EL (cell line): ENCODE measurements around the gene CABP4.

Source experiments
- DNase-seq: peaks from one replicate; pipeline ENCODE4 v3.0.0-alpha.2; 2016

Gene CABP4

DNA sequence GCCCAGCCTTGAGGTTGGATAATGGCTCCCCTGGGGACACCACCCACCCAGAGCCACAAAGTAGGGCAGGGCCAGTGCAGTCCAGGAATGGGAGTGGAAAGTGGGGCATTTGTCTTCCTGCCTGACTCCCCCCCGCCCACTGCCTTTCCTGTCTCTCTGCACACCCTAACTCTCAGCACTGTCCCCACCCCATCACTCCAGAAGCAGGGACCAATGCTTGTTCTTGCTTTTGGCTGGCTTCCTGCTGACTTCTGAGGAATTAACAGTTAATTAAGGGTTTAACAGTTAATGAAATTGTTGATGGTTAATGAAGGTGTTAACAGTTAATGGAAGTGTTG lies 45.3 kb downstream of the CABP4 start:
- no peak for DNase-seq

DNA sequence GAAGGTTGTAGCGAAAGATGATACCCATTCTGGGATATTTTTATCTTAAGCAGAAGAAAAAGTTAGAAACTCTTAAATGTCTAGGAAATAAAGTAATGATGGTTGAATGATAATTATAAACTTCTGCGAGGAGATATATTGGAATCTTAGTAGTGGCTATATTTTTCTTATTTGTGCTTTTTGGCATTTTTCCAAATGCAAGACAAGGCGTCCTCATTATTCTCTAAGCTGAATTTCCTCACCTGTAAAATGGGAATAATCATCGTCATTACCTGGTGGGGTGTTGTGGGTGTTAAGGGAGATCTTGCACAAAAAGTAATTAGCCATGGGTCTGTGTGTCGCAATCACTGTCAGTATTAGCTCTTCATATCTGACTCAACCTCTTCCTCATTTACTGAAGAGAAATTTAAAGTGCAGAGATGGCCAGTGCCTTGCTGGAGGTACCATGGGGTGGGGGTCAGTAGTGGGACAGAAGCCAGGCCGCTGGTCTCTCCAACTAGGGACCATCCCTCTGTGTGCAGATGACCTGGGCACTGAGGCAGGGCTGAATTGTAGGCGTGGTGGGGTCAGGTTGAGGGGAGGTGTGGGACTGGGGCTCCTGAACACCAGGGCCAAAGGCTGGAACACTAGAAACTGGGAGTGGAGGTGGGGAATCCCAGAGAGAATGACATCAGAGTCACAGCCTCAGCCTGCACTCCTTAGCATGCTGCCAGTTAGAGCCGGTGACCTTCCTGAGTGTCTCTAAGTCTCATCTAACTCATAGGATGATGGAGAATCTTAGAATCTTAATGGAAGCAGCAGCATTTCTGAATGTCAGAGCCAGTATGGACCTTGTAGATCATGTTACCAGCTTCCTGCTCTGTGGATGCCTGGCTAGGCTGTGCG lies 45.9 kb downstream of the CABP4 start:
- no peak for DNase-seq

DNA sequence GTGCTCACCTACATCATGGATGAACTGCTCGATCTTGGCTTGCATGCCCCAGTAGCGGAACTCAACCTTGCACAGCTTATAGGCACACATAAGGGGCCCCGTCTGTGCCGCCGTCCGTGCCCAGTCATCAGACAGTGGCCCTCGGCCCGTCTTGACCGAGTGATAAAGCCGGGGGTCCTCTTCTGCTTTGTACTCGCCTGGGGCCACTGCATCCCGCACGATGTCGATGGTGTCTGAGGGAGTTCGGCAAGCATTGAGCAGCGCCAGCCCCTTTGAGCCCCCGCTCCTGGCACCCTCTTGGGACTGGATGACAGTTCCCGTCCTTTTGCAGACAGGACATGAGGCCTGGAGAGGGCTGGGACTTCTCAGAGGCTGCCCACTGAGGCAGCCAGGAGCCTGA lies 46.7 kb downstream of the CABP4 start:
- no peak for DNase-seq

DNA sequence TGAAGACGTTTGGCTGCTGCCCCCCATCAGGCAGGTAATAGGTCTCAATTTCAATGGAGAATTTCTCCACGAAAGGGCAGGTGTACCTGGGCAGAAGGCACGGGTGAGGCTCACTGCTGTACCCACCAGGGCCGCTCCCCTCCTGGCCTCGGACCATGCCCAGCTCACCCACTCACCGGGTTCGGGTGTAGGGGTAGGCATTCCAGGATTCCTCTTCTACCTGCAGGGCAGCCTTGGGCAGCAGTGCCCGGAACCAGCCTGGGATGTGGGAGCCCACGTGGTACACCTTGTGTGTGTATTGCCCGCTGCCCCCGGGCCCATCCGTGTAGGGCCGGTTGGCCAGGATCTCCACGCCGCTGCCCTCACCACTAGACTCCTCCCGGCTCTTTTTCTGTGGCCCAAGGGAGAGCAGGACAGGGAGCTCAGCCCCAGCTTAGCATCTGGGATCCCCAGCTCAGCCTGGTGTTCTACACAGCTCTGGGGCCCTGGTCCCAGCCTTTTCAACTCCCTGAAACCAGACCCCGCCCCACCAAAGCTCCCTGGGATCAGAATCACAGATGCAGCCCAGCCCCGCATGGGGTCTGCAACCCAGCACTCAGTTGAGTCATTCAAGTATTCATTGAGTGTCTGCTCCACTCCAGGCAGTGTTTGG lies 47.3 kb downstream of the CABP4 start:
- no peak for DNase-seq

DNA sequence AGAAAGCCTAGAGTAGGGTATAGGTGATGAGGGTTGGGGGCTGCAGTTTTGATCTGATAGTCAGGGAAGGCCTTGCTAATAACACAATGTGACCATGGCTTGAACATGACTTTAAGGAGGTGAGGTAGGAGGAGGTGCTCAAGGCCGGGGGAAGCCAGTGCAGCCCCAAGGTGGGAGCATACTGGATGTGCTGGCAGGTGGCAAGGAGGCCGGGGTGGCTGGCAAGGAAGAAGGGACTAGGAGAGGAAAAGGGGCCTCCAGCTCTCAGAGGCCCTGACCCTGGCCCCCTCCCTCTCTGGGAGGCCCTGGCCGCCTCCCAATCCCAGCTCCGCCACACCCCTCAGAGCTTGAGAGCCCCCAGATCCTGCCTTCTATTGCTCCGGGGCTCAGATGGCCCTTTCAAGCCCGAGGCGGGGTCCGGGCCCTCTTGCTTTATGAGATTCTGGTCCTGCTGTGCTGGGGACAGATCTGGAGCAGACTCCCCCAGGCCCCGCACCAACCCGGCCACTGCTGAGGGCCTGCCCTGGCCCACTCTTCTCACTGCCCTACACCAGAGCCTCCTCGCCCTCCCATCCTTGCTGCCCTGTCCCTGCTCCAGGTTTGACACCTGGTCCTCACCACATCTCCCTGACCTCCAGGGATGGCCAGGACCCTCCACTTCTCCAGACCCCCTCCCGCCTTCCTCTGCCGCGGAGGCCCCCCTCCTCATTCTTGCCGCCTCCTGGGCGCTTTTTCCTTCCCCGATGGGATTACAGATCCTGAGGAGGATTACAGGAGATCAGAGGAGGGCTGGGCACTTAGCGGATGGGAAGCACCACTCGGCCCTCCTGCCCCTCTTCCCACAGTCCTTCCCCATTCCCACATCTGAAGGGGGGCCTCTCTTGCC lies 48.2 kb downstream of the CABP4 start:
- no peak for DNase-seq

DNA sequence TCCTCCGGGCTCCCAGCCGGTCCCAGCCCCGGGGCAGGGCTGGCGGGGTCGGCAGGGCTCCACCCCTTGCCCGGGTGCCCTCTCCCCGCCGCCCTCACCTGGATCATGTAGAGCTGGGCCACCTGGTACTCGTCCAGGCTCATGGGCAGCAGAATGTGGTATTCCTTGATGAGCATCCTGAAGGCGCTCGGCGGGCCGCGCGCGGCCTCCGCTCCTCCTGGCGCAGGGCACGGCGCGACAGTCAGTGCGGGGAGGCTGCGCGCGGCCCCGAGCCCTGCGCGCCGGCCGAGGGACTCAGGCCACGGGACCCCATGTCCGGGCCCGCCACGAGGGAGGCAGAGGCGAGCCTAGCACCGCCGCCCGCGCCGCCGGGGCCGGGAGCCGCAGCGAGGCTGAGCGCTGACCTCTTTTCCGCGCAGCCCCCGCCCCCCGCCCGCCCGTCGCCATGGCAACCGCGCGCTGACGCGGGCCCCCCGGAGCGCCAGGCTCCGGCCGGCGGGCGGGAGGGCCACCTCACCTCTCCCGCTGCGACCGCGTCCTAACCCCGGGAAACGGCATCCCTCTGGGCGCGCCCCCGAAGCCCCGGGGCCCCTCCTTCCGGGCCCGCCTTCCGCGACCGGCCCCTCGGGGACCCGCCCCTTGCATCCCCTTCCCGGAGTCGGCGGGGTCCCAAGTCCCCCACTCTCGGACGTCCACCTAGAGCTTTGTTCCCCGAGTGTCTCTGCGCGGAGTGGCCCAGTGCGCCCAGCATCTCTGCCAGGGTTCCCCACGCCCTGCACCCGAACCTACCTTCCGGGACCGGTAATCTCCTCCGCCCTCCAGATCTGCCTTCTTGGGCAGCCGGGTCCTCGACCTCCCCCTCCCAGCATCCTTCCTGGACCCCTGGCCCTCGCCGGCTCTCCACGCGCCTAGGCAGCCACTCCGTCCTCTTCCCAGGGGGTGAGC lies 49.1 kb downstream of the CABP4 start:
- peak; percentile 52 for DNase-seq

DNA sequence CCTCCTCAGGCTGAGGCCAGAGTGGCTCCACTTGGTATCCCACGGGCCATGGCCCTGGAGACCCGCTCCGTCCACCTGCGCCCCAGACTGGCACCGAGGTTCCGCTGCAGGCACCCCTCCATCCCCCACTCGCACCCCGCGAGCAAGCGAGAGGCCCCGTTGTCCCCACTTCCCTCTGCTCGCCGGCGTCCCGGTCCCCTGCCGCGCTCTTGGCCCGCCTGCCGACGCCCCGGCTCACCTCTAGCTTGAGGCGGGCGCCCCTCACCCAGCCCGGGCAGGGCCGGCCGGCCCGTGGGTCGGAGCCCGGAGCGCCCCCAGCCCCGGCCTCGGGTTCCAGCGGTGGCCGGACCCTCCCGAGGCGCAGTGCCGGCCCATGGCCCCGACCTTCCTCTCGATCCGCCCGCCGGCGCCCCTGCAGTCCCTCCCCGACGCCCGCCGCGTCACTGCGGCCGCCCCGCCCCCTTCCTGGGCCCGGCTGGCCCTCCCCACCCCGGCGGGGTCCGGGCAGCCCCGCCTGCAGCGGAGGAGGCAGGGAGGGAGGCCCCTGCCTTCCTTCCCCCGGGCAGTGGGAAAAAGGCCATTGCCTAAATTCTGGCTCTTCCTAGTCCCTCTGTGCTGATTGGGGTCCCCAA lies 49.9 kb downstream of the CABP4 start, which contains the start of gene PITPNM1:
TSS of gene PITPNM1 (minus strand) at position 414 of the 632 bp plus-strand sequence. CDS start 1,183 bp downstream, outside the sequence.
- peak; percentile 72 for DNase-seq

DNA sequence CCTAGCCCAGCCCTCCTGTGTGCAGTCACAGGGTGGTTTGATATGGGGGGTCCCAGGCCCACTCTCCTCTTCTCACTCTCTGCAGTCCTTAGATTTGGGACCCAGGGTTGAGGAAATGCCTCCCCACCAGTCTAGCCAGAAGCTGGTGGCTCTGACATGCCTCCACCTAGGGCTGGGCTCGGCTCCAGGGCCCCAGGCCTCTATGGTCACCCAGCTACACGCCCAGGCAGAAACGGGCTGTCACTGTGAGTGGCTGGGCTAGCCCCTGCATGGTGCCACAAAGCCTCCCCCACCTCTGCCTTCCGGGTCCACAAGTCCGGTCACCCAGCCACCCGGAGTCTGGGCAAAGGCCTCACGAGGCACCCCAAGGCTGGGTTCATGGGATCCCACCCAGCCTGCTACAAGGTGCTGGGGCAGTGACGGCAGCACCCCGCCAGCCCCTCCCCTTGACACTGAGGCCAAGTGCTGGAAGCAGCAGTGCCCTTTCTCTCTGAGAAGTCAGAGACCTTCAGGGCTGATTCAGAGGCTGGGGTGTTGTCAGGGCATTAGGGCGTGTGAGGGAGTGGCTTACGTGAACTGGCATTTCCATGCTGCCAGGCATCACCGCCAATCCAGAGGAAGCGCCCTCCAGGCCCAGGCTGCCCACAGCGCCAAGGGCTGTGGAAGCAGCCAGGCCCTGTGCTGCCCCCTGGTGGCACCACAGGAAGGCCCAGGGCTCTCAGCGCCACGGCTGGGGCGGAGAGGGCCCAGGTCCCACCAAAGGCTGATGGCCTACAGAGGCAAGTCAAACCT lies 50.6 kb downstream of the CABP4 start:
- DNase-seq = peak; percentile 95

DNA sequence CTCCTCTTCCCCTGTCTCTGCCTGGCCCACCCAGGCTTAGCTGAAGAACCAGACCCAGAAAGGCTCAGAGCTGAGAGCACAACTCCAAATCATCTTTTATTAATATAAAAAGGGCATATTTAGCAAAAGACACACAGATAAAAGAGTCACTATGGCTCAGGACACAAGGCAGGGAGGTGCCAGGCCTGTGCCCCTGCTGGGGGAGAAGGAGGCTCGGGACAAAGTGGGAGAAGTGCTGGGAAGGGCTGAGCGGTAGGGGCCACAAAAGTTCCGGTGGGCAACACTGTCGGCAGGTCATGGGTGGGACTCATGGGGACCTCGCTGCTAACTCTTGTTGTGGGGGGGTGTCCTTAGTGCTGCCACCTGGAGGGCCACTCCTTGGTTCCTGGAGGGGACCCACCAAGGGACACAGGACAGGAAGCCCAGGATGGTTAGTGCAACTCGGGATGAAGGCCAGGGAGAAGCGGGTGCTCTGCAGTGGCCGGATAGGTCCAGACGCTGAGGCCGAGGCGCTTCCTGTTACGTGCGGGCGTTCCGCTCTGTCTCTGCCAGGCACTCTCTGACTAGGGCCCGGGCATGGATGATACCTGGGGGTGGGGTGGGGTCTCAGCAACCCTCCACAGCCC lies 51.4 kb downstream of the CABP4 start:
- DNase-seq = no peak

DNA sequence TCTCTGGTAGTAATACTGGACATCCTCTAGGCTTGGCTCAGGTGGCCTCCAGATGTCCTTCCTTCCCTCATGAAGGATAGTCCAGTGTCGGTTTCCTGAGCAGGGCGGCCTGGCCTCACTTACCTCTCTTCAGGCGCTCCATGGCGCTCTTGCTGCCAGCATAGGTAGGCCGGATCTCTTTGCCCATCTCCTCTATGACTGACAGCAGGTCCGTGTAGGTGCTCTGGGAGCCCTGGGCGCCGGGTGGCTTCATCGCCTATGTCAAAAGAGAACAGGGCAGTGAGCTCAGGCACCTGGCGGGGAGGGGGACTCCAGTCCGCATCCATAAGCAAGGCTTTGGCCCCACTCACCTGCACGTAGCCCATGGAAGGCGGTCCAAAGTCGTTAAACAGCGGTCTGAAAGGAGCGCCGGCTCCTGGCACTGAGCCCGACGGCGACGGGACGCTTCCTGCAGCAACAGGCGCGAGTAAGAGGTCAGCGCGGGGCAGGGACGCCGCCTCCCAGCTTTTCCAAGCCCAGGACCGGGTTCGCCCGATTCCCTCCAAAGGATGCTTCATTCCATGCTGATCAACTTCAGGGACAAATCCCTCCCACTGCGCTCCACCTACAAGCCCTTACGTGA lies 52.2 kb downstream of the CABP4 start:
- no peak for DNase-seq

DNA sequence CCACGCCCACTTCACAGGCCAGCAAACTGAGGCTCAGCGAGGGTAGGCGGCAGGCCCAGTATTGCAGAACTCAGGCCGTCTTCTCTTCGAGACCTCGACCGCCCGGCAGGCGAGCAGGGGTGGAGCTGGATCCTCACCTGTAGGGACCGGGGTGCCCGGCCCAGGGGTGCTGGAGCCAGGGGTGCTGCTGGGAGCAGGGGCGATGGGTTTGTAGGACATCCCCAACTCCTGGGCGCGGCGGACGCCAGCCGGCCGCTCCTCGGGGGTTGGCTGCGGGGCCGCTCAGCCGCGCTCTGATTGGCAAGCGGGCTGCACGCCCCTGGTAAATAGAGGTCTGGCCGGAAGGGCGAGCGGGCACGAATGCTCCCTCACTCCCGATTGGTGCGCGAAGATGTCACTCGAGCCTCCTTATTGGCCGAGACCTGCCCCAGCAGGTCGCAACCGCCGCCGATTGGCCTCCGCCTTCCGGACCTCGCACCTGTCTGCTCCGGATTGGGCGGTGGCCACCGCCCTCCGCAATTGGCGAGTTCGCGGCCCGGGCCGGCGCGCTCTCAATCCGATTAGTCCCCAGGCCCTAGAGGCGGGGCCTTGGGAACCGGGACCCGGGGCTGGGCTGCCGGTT lies 52.8 kb downstream of the CABP4 start, which contains the start of gene CDK2AP2:
TSS of gene CDK2AP2 (minus strand) at position 299 of the 622 bp plus-strand sequence. CDS start at position 219, 80 bp downstream.
- DNase-seq = peak; percentile 100

DNA sequence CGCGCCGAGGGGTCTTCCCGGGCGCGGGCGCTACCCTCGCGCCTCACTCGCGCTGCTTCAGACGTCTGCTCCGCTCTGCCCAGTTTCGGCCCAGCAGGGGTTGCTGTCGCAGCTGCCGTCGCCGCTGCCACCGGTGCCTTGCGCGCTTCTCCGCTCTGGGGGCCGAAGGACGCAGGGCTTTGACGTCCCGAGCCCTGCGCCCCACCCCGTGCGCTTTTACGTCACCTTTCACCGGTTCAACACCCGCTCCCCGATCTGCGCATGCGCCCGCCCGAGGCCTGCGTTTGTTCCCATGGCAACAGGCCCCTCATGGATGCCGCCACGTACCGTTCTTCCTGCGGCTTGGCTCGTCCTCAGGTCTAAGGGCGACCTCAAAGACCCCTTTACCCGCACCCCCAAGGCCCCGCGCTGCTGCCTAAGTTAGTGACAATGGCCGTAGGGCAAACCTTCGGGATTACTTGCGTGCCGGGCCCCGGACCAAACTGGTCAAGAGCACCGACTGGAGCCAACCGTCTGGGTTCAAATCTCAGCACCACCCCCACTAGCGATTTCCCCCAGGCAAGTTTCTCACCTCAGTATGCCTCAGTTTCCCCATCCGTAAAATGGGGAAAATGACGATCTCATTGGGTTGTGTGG lies 53.5 kb downstream of the CABP4 start:
- peak; percentile 96 for DNase-seq

DNA sequence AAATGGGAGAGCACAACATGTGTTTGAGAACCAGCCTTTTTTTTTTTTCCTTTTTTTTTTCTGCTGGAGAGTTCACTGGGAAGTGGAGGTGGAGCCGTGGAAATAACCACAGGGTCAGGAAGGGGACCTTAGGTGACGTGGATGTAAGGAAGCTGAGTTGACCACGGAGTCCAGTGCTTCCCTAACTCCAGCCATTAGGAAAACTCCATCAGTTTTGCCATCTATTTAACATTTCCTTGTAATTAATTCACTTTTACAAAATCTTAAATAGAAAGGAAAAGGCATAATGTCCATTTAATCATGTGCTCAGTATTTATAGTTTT lies 54.8 kb downstream of the CABP4 start:
- DNase-seq = peak; percentile 18
